ENCODE results near the gene LYL1.
A peak's percentile ranks its signal among the peaks of the same experiment; 100 is the strongest.

LYL1 gene

DNA sequence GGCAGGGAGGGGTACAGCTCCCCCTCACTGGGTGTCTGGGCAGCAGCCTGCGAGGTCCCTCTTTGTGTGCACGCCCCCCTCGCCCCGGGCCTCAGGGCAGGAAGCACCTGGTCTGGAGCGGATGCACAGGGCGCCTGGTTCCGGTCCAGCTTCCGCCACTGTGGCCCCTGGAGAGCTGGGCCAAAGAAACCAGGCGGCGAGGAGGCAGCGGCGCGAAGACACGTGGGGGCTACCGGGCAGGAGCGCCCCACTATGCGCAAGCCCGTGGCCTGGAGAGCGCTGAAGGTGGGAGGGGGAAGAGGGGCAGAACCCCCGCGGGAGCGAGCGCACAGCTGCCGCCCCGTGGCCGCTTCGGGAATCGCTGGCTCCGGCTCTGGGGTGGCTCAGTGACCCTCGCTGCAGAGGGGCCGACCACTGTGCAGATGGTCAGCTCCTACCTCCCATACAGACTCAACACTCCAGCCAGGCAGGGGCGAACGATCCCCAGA is 1.7 kb upstream of the LYL1 start:
- DNase-seq: peak; percentile 92

DNA sequence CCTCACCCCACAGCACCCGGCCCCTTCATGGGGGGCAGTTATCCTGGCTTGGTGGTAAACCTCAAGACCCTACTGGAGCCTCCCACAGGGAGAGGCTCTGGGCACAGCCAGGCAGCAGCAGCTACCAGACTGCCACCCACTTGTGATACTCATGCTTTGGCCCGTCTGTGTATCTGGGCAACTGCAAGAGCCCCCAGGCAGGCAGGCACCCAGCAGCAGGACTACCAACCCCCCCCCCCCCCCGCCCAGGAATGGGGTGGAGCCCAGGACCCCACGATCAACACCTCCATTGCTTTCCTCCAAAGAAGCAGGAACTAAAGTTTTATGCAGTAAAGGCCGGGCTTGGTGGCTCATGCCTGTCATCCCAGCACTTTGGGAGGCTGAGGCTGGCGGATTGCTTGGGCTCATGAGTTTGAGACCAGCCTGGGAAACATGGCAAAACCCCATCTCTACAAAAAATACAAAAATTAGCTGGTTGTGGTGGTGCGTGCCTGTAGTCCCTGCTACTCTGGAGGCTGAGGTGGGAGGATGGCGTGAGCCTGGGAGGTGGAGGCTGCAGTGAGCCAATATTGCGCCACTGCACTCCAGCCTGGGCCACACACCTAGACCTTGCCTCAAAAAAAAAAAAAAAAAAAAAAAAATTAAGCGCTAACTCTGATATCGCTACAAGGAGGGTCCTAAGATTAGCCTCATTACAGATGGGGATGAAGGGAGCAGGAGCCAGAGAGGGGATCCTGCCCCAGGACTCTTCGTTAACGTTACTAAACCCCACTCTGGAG is 1.1 kb upstream of the LYL1 start:
- no peak for DNase-seq

GRCh38 chr19:13102416-13102665 is 317 bp downstream of the LYL1 start:
- DNase-seq: no peak

GRCh38 chr19:13101590-13102415 is 855 bp downstream of the LYL1 start:
- DNase-seq: no peak

- no peak for DNase-seq
These were observed 1.6 kb downstream of the LYL1 start for GRCh38 chr19:13100841-13101589.

- peak; percentile 81 for DNase-seq
These were observed 2.5 kb downstream of the LYL1 start for GRCh38 chr19:13100031-13100588.

- DNase-seq: peak; percentile 86
These were observed 3.3 kb downstream of the LYL1 start for GRCh38 chr19:13099073-13099999.

GRCh38 chr19:13098277-13099072 is 4.2 kb downstream of the LYL1 start:
- DNase-seq: peak; percentile 60

DNA sequence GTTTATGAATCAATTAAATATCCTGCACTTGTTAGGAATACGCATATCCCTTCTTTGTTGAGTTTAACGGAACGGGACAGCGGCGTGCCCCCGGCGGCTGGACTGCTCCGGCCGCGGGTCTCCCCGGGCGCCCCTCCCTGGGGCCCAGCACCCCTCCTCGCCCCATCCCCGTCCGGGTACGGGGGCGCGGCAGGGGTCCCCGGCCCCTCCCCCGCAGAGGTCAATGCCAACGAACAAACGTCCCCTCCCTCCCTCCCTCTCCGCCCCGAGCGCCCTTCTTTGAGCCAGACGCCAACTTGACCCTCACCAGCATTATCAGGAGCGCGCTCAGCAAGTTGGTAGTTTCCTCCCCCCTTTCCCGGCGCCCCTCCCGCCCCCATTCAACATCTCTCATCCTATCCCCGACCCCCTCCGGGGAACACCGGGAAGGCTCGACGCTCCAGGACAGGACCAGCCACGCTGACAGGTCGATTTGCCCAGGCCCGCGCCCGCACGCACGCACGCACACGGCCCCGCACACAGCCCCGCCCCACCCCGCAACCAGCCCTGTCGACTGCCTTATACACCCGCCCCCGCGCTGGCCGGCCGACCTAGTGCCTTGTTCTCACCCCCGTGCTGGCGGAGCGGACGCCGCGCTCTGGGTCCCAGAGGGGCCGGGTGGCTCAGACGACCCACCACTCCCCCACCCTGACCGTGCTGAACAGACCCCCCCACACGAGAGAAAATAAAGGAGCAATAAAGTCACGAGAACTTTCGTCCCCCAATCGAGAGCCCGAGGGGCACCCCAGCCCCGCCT is 5.0 kb downstream of the LYL1 start:
- peak; percentile 40 for DNase-seq

- no peak for DNase-seq
These were observed 5.6 kb downstream of the LYL1 start for GRCh38 chr19:13097033-13097462.

DNA sequence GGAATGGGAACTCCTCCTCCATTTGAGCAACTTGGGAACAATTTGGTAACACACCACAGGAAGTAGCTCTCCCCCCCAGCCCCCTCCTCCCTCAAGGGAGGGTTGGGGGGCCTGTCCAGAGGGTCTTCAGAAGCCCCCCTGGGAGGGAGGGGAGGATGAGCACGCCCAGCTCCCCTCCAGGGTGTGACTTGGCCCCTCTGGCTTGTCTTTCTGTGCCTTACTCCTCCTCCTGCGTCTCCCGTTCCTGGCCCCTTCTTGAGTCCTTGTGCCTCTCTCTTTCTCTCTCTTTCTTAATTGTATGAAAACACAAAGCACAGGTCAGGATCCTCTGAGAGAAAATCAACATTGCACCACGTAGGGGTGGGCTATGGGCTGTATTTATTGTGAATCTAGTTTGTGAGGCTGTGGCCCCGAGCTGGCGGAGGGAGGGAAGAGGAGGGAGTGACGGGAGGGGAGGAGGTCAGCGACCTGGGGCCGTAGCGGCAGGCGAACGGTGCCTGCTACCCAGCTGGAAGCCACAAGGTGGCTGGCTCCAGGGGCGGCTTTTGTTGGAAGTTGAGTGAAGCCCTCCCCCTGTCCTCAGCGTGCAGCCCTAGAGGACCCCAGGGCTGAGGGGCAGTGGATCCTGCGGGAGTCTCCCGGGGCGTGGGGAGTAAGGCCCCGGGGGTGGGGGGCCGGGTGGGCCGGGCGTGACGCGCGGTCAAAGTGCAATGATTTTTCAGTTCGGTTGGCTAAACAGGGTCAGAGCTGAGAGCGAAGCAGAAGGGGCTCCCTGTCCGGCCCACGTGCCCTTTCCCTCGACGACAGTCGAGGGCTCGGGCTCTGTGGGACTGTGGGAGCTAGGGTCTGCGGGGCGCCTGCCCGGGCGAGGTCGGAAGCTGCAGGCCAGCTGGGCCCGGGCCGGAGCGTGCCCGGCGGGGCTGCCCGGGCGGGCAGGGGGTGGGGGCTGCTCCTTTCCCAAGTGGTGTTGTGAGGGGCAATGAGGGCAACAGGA is 6.4 kb downstream of the LYL1 start:
- DNase-seq: peak; percentile 43

- DNase-seq: peak; percentile 58
These were observed 7.3 kb downstream of the LYL1 start for GRCh38 chr19:13095393-13095784.

DNA sequence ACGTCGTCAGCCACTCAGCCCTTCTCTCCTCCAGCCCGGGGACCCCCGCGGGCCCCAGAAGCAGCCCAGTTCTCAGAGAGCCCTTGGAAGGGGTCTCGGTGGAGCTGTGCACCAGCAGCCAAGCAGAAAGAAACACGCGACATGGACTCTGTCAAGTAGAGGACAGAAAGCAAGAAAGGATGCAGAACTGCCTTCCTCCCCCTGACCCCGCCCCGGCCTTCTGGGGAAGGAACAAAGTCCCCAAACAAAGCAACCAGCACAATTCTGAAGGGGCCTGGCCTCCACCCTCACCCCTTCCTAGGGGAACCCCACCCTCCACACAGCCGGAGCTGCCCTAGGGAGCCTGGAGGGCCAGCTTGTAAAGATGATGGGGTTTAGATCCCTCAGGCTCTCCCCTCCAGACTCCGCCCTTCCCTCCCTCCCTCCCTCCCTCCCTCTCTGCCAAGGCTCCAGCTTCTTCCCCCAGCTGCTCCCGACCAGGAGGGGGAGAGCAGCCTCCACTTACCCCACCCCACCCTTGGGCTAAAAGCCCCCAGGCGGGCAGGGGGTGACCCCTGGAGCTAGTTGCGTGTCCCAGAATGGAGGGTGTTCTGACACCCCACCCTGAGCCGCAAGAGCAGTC is 7.8 kb downstream of the LYL1 start:
- DNase-seq: peak; percentile 50

DNA sequence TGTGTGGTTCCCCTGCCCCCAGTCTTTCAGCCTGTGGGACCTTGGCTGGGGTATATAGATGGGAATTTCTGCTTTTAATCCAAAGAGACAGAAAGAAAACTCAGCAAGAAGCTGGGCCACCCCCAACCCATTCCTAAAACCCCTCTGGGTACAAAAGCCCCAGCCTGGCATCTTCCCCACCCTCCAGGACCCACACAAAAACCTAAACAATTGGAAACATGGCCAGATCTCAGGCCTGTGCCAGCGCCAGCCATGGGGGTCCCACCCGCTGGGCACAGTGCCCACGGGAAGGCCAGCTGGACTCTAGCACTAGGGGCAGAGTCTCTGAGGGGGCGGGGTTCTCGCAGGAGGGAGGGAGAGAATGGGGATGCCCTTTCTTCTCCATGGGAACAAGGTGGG is 8.6 kb downstream of the LYL1 start:
- DNase-seq: no peak

GRCh38 chr19:13093407-13094105 is 9.1 kb downstream of the LYL1 start:
- DNase-seq: peak; percentile 85

- no peak for DNase-seq
These were observed 9.9 kb downstream of the LYL1 start for GRCh38 chr19:13092606-13093235.

- no peak for DNase-seq
These were observed 10.5 kb downstream of the LYL1 start for GRCh38 chr19:13092158-13092543.
